ENCODE measurements around the gene CACNA1G.

Gene CACNA1G

DNA sequence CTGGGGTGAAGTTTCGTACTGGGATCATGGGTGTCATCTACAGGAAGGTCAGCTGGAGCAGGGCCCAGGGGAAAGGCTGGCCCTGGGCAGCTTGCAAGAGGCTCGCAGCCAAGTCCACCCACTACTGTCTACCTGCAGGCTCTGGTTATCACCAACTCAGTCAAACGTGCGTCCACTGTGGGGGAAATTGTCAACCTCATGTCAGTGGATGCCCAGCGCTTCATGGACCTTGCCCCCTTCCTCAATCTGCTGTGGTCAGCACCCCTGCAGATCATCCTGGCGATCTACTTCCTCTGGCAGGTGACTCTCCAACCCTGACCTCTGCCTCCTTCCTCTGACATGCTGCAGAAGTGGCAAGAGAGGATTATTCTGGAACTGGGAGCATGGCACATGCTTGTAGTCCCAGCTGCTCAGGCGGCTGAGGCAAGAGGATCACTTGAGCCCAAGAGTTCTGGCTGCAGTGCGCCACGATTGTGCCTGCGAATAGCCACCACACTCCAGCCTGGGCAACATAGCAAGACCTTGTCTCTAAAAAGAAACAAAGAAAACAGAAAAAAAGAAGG lies 103.4 kb downstream of the CACNA1G start:
- Histone ChIP-seq H3K36me3 (no peaks in the 10 kb centered on the region), H3K27me3 (no peaks in the 10 kb centered on the region), H3K27ac (no peak overlapping the region), H3K4me1 (peaks cover 0 to 35% (median 30%) of the 10 kb centered on the region in 4 donors), H3K9me3 (no peaks in the 10 kb centered on the region), H3K4me3 (no peak overlapping the region)
- no peak for TF ChIP-seq CTCF (IDR thresholded peaks at IDR 0.05)
- intact Hi-C loops (cut with DNase I; ENCODE audit: low total_unique reads) = no loop called here
- DNase-seq = no peak

GRCh38 chr17:50664788-50665458 lies 104.4 kb downstream of the CACNA1G start:
- H3K27me3 ChIP-seq = no peaks in the 10 kb centered on the region
- peaks cover 0 to 25% (median 23%) of the 10 kb centered on the region in 4 donors for H3K4me1 ChIP-seq
- no peak overlapping the region for H3K4me3 ChIP-seq
- no peak for DNase-seq
- H3K9me3 ChIP-seq = no peaks in the 10 kb centered on the region
- H3K27ac ChIP-seq = no peak overlapping the region
- no peak for TF ChIP-seq CTCF (IDR thresholded peaks at IDR 0.05)
- H3K36me3 ChIP-seq = no peaks in the 10 kb centered on the region
- intact Hi-C loops (cut with DNase I; ENCODE audit: low total_unique reads) = no loop called here

DNA sequence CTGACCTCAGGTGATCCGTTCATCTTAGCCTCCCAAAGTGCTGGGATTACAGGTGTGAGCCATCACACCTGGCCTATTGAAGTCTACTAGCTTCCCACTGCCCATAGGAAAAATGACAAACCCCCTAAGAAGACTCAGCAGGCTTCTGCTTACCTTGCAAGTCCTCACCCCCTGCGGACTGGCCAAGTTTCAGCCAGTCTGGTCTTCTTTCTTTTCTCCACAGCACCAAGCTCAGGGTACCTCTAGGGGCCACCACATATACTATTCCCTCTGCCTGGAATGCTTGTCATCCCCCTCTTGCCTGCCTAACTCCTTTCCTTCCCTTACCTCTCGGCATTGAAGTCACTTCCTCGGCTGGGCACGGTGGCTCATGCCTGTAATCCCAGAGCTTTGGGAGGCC lies 105.3 kb downstream of the CACNA1G start:
- Histone ChIP-seq H3K27me3 (no peaks in the 10 kb centered on the region), H3K4me1 (peaks cover 0 to 16% (median 14%) of the 10 kb centered on the region in 4 donors), H3K9me3 (no peaks in the 10 kb centered on the region), H3K4me3 (no peak overlapping the region), H3K27ac (no peak overlapping the region), H3K36me3 (no peaks in the 10 kb centered on the region)
- TF ChIP-seq CTCF (IDR thresholded peaks at IDR 0.05) = no peak
- DNase-seq = no peak
- intact Hi-C loops (cut with DNase I; ENCODE audit: low total_unique reads) = no loop called here

DNA sequence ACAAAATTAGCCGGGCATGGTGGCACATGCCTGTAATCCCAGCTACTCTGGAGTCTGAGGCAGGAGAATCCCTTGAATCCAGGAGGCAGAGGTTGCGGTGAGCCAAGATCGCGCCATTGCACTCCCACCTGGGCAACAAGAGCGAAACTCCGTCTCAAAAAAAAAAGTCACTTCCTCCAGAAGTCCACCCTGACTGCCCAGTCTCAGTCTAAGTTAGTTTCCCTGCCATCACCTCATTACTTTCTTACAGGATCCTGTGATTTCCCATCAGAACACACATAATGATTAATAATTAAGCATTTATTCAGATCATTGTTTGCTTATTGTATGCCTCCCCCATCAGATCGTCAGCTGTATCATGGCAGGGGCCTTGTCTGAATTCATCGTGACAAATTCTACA lies 105.8 kb downstream of the CACNA1G start:
- no peak for TF ChIP-seq CTCF (IDR thresholded peaks at IDR 0.05)
- intact Hi-C loops (cut with DNase I; ENCODE audit: low total_unique reads) = no loop called here
- H3K27me3 ChIP-seq = no peaks in the 10 kb centered on the region
- H3K4me1 ChIP-seq = peaks cover 0 to 11% (median 9%) of the 10 kb centered on the region in 4 donors
- no peaks in the 10 kb centered on the region for H3K36me3 ChIP-seq
- no peak overlapping the region for H3K27ac ChIP-seq
- DNase-seq = no peak
- no peaks in the 10 kb centered on the region for H3K9me3 ChIP-seq
- no peak overlapping the region for H3K4me3 ChIP-seq

- H3K4me1 ChIP-seq = no peaks in the 10 kb centered on the region
- TF ChIP-seq CTCF (IDR thresholded peaks at IDR 0.05) = no peak
- no peaks in the 10 kb centered on the region for H3K9me3 ChIP-seq
- no peak overlapping the region for H3K4me3 ChIP-seq
- H3K27ac ChIP-seq = no peak overlapping the region
- H3K27me3 ChIP-seq = no peaks in the 10 kb centered on the region
- H3K36me3 ChIP-seq = no peaks in the 10 kb centered on the region
- DNase-seq = no peak
- intact Hi-C loops (cut with DNase I; ENCODE audit: low total_unique reads) = no loop called here
Observed at GRCh38 chr17:50667259-50668024, 106.9 kb downstream of the CACNA1G start.

Measured in tibial artery (tissue), 4 donors.